Prostate gland (tissue), 2 donors: ENCODE measurements around the gene PDSS1.

Source experiments
- CTCF ChIP-seq, 4 experiments: fragments of 200-600 bp in 2 of 4; fragments of 450-650 bp in 2 of 4; sonication (generic) in 2 of 4; IDR thresholded peaks; 1 replicate in 3 of 4; 2 replicates in 1 of 4; pipeline ENCODE4 v1.5.1; 2016 to 2019; ENCODE audit warnings: antibody characterized with exemption in 4 of 4, mild to moderate bottlenecking in 2 of 4, moderate library complexity in 2 of 4
- POLR2A ChIP-seq: fragments of 450-650 bp; IDR thresholded peaks from one replicate; pipeline ENCODE4 v1.6.1; 2016; ENCODE audit warnings: antibody characterized with exemption, mild to moderate bottlenecking
- POLR2AphosphoS5 ChIP-seq: sonication (generic); formaldehyde crosslinking; IDR thresholded peaks from one replicate; pipeline ENCODE4 v1.6.1; 2017; ENCODE audit warnings: antibody characterized with exemption

GRCh38 chr10:26741368-26741767 lies 43.9 kb downstream of the PDSS1 start:
- TF ChIP-seq CTCF (IDR thresholded peaks at IDR 0.05) (no peak), POLR2A (no peak), POLR2AphosphoS5 (no peak)
